ENCODE measurements around the gene PLCB4. TPM values are rescaled to one million over a fixed set of nuclear protein-coding genes. Genes with fewer than 3 reads are reported as not detected.

PLCB4 gene
- total and polyA plus RNA-seq, 7 donors, result 0.90 to 6.7 (median 2.1) TPM

DNA sequence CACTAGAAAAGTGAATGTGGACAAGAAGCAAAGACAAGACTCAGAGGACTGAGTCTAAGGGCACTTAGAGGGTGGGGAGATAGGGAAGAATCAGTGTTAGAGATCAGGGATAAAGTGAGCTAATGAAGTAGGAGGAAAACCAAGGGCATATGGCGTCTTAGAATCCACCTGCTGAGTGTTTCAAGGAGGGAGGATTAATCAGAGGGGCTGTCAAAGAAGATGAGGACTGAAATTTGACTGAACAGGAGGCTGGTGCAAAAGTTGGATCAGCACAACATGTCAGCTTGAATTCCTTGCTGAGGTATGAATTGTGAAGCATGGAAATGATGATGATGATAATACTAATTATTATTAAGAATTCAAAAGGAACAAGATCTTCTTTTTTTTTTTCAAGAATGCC is 39.4 kb downstream of the PLCB4 start:
- no peak for DNase-seq
- intact Hi-C loops (cut with DNase I), result no loop called here
- Histone ChIP-seq H3K9me3 (no peaks in the 10 kb centered on the region), H3K36me3 (ENCODE audit: insufficient read depth in 1 of 2, low read depth in 1 of 2) (no peaks in the 10 kb centered on the region), H3K4me1 (no peaks in the 10 kb centered on the region), H3K27me3 (ENCODE audit: insufficient read depth in 3 of 3, low read length in 2 of 3) (no peaks in the 10 kb centered on the region), H3K27ac (no peak overlapping the region), H3K4me3 (no peak overlapping the region)
- TF ChIP-seq, protein P1, sequence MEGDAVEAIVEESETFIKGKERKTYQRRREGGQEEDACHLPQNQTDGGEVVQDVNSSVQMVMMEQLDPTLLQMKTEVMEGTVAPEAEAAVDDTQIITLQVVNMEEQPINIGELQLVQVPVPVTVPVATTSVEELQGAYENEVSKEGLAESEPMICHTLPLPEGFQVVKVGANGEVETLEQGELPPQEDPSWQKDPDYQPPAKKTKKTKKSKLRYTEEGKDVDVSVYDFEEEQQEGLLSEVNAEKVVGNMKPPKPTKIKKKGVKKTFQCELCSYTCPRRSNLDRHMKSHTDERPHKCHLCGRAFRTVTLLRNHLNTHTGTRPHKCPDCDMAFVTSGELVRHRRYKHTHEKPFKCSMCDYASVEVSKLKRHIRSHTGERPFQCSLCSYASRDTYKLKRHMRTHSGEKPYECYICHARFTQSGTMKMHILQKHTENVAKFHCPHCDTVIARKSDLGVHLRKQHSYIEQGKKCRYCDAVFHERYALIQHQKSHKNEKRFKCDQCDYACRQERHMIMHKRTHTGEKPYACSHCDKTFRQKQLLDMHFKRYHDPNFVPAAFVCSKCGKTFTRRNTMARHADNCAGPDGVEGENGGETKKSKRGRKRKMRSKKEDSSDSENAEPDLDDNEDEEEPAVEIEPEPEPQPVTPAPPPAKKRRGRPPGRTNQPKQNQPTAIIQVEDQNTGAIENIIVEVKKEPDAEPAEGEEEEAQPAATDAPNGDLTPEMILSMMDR (IDR thresholded peaks at IDR 0.05), result no peak
- WGBS, 3 donors, result 92 to 100% (median 94%) methylated on average over 1 of the region's 1 CpG
- no peak for ATAC-seq

DNA sequence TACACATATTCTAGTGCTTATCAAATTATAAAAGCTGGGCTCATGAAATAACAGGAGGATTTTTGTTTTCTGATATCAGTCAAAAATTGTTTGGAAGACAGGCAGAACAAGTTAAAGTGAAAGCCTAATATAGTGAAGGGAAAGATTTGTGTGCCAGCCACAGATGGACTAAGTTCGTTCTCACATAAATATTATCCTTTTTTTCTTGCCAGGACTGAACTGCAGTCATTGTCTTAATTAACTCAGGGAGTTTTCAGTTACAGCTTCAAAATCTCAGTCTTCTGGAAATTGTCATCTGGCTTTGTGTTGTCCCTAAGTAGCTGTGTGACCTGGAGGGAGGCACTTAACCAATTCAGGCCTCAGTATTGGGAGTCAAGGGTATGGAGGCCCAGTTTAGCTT is 40.7 kb downstream of the PLCB4 start:
- WGBS, 3 donors, result 38 to 49% (median 44%) methylated on average over 1 of the region's 1 CpG
- no peaks in the 10 kb centered on the region for H3K27me3 ChIP-seq (ENCODE audit: insufficient read depth in 3 of 3, low read length in 2 of 3)
- DNase-seq (no peak), ATAC-seq (no peak)
- no peak overlapping the region for H3K27ac ChIP-seq
- no peaks in the 10 kb centered on the region for H3K4me1 ChIP-seq
- no peak overlapping the region for H3K4me3 ChIP-seq
- TF ChIP-seq, protein P1 (IDR thresholded peaks at IDR 0.05), result no peak
- H3K36me3 ChIP-seq (ENCODE audit: insufficient read depth in 1 of 2, low read depth in 1 of 2), result no peaks in the 10 kb centered on the region
- intact Hi-C loops (cut with DNase I), result no loop called here
- no peaks in the 10 kb centered on the region for H3K9me3 ChIP-seq

DNA sequence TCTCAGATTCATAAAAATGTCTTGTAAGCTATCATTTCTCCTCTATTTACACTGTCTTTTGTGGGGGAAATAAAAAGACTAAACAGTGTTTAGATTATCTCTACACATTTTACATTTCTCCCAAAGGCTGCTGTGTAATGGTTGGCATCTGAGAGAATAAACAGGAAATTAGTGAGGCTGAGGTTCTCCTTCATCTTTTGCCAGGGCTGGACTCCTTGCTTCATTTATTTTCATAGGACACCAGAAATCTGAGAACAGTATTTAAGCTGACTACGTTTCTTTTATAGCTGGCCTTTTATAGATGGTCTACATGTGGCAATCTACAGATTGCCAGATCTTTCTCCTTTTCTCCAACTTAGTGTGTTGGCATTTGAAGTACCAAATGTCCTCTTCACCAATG is 41.5 kb downstream of the PLCB4 start:
- intact Hi-C loops (cut with DNase I), result no loop called here
- Histone ChIP-seq H3K4me1 (no peaks in the 10 kb centered on the region), H3K27ac (no peak overlapping the region), H3K4me3 (no peak overlapping the region), H3K27me3 (ENCODE audit: insufficient read depth in 3 of 3, low read length in 2 of 3) (no peaks in the 10 kb centered on the region), H3K9me3 (no peaks in the 10 kb centered on the region), H3K36me3 (ENCODE audit: insufficient read depth in 1 of 2, low read depth in 1 of 2) (no peaks in the 10 kb centered on the region)
- DNase-seq (no peak), ATAC-seq (no peak)
- TF ChIP-seq, protein P1 (IDR thresholded peaks at IDR 0.05), result no peak
- 3 to 43% (median 5%) methylated on average over 1 of the region's 1 CpG for WGBS, 3 donors

DNA sequence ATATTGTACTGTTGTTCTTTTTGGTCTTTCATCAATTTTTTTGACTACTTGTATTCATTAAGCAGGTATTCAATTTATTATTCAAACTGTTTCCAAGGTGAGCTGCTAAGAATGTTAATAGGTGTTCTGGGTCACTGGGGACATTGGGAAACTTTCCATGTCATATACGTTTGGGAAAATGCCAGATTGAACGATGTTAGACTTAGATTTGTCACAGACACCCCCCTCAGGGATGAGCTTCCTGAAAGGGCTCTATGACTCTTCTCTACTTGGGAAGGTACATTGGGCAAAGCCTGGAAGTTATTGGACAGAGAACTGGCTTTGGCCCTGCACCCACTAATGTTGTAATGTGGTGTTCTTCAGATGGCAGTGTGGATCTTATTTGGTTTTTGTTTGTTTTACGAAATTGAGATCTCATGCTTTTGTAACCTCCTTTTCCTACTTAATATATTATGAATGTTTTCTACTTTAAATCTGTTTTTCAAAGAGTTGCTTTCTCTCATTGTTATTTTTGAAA is 42.1 kb downstream of the PLCB4 start:
- 50 to 60% (median 55%) methylated on average over 3 of the region's 3 CpGs for WGBS, 3 donors
- H3K27me3 ChIP-seq (ENCODE audit: insufficient read depth in 3 of 3, low read length in 2 of 3), result no peaks in the 10 kb centered on the region
- H3K4me3 ChIP-seq, result no peak overlapping the region
- DNase-seq (no peak), ATAC-seq (no peak)
- no peaks in the 10 kb centered on the region for H3K9me3 ChIP-seq
- intact Hi-C loops (cut with DNase I), result no loop called here
- no peaks in the 10 kb centered on the region for H3K36me3 ChIP-seq (ENCODE audit: insufficient read depth in 1 of 2, low read depth in 1 of 2)
- no peaks in the 10 kb centered on the region for H3K4me1 ChIP-seq
- no peak overlapping the region for H3K27ac ChIP-seq
- TF ChIP-seq, protein P1 (IDR thresholded peaks at IDR 0.05), result no peak

All from psoas muscle (tissue), 8 donors.